ENCODE measurements around the gene NIPAL3.

DNA sequence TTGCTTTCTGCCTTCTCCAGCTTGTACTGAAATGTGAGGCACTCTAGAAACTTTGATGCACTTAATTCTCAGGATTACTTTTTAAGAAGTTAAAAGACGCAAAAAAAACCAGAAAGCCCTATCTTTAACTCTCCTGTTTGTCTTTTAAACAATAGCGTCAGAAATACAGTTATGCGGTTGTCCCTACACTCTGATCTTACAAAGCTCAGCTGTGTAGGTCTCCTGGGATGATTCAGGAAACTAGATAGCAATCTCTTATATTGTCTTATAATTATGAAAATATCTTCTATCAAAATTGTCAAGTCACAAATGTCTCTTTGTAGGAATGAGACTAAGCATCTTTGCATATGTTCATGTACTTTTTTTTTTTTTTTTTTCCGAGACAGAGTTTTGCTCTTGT lies 60.1 kb downstream of the NIPAL3 start:
- TF ChIP-seq EZH2 (IDR thresholded peaks at IDR 0.05; ENCODE audit: borderline replicate concordance, insufficient read depth, low read length, poor library complexity, severe bottlenecking) (no peak), POLR2AphosphoS5 (IDR thresholded peaks at IDR 0.05) (no peak), RAD21 (conservative IDR thresholded peaks at IDR 0.05) (no peak), EP300 (conservative IDR thresholded peaks at IDR 0.05; ENCODE audit: poor library complexity, severe bottlenecking) (no peak), MXI1 (conservative IDR thresholded peaks at IDR 0.05; ENCODE audit: poor library complexity, severe bottlenecking) (no peak), TAF1 (IDR thresholded peaks at IDR 0.05; ENCODE audit: low read depth) (no peak), SMC3 (conservative IDR thresholded peaks at IDR 0.05; ENCODE audit: poor library complexity) (no peak)
- TF ChIP-seq, protein P1, sequence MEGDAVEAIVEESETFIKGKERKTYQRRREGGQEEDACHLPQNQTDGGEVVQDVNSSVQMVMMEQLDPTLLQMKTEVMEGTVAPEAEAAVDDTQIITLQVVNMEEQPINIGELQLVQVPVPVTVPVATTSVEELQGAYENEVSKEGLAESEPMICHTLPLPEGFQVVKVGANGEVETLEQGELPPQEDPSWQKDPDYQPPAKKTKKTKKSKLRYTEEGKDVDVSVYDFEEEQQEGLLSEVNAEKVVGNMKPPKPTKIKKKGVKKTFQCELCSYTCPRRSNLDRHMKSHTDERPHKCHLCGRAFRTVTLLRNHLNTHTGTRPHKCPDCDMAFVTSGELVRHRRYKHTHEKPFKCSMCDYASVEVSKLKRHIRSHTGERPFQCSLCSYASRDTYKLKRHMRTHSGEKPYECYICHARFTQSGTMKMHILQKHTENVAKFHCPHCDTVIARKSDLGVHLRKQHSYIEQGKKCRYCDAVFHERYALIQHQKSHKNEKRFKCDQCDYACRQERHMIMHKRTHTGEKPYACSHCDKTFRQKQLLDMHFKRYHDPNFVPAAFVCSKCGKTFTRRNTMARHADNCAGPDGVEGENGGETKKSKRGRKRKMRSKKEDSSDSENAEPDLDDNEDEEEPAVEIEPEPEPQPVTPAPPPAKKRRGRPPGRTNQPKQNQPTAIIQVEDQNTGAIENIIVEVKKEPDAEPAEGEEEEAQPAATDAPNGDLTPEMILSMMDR (IDR thresholded peaks at IDR 0.05; ENCODE audit: poor library complexity, severe bottlenecking): no peak
- TF ChIP-seq, protein P2, sequence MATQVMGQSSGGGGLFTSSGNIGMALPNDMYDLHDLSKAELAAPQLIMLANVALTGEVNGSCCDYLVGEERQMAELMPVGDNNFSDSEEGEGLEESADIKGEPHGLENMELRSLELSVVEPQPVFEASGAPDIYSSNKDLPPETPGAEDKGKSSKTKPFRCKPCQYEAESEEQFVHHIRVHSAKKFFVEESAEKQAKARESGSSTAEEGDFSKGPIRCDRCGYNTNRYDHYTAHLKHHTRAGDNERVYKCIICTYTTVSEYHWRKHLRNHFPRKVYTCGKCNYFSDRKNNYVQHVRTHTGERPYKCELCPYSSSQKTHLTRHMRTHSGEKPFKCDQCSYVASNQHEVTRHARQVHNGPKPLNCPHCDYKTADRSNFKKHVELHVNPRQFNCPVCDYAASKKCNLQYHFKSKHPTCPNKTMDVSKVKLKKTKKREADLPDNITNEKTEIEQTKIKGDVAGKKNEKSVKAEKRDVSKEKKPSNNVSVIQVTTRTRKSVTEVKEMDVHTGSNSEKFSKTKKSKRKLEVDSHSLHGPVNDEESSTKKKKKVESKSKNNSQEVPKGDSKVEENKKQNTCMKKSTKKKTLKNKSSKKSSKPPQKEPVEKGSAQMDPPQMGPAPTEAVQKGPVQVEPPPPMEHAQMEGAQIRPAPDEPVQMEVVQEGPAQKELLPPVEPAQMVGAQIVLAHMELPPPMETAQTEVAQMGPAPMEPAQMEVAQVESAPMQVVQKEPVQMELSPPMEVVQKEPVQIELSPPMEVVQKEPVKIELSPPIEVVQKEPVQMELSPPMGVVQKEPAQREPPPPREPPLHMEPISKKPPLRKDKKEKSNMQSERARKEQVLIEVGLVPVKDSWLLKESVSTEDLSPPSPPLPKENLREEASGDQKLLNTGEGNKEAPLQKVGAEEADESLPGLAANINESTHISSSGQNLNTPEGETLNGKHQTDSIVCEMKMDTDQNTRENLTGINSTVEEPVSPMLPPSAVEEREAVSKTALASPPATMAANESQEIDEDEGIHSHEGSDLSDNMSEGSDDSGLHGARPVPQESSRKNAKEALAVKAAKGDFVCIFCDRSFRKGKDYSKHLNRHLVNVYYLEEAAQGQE (IDR thresholded peaks at IDR 0.05; ENCODE audit: borderline replicate concordance): no peak
